PC-9 (cell line): ENCODE measurements around the gene TRAF3IP1. TPM values are rescaled to one million over a fixed set of nuclear protein-coding genes. Genes with fewer than 3 reads are reported as not detected.

ENCODE experiments used
- BruUV-seq: library from RNA; stranded (reverse); fragments of 400-500 nt; replicated peaks from 2 replicates; lab custom pipeline; 2021; lab: Mats Ljungman, UMichigan
- CTCF ChIA-PET: fragments of 300-600 bp; sonication (Branson Sonifier 250); formaldehyde crosslinking; loops from one replicate; lab custom pipeline; 2022; ENCODE audit warnings: antibody characterized with exemption; lab: Charles Lee
- POLR2A ChIA-PET: fragments of 300-600 bp; sonication (Branson Sonifier 250); formaldehyde crosslinking; loops from one replicate; lab custom pipeline; 2022; ENCODE audit warnings: antibody characterized with exemption; ENCODE audit not compliant: unreplicated experiment; lab: Charles Lee
- DNase-seq, 2 experiments: peaks; one replicate each; pipeline versions ENCODE4 v3.0.0 to v3.0.0-alpha.2; 2015 to 2022; ENCODE audit warnings: mixed read lengths in 1 of 2
- H2AFZ ChIP-seq: fragments of 200-600 bp; sonication (generic); 2 replicates; pipeline ENCODE4 v1.8.1; 2017; ENCODE audit warnings: antibody characterized with exemption
- H3F3A ChIP-seq: fragments of 200-600 bp; sonication (generic); 2 replicates; pipeline ENCODE4 v1.8.1; 2017; ENCODE audit warnings: antibody characterized with exemption, mild to moderate bottlenecking, low read depth; ENCODE audit not compliant: insufficient read depth
- H3K27ac ChIP-seq: fragments of 200-600 bp; sonication (generic); 2 replicates; pipeline ENCODE4 v1.6.1; 2016; ENCODE audit warnings: mixed run types
- H3K27me3 ChIP-seq: fragments of 200-600 bp; sonication (generic); 2 replicates; pipeline ENCODE4 v1.6.1; 2016; ENCODE audit warnings: low read depth, mixed run types; ENCODE audit not compliant: insufficient read depth
- H3K36me3 ChIP-seq: fragments of 200-600 bp; sonication (generic); 2 replicates; pipeline ENCODE4 v1.6.1; 2016; ENCODE audit warnings: low read depth, mixed run types
- H3K4me1 ChIP-seq: fragments of 200-600 bp; sonication (generic); replicated peaks from 2 replicates; pipeline ENCODE4 v1.6.1; 2016; ENCODE audit warnings: mixed run types; ENCODE audit not compliant: insufficient read depth
- H3K4me2 ChIP-seq: fragments of 200-600 bp; sonication (generic); 2 replicates; pipeline ENCODE4 v1.6.1; 2017; ENCODE audit warnings: mixed run types
- H3K4me3 ChIP-seq: fragments of 200-600 bp; sonication (generic); 2 replicates; pipeline ENCODE4 v1.6.1; 2016; ENCODE audit warnings: mixed run types
- H3K79me2 ChIP-seq: fragments of 200-600 bp; sonication (generic); 2 replicates; pipeline ENCODE4 v1.6.1; 2017; ENCODE audit warnings: low read depth, mixed run types
- H3K9me2 ChIP-seq: fragments of 200-600 bp; sonication (generic); 2 replicates; pipeline ENCODE4 v1.8.1; 2017; ENCODE audit warnings: mild to moderate bottlenecking; ENCODE audit not compliant: insufficient read depth
- H3K9me3 ChIP-seq: fragments of 200-600 bp; sonication (generic); 2 replicates; pipeline ENCODE4 v1.8.1; 2016; ENCODE audit warnings: low read depth; ENCODE audit not compliant: insufficient read depth
- H4K20me1 ChIP-seq: fragments of 200-600 bp; sonication (generic); 2 replicates; pipeline ENCODE4 v1.8.1; 2017; ENCODE audit not compliant: insufficient read depth
- CTCF ChIP-seq: fragments of 200-600 bp; sonication (generic); conservative IDR thresholded peaks from 2 replicates; pipeline ENCODE4 v1.6.1; 2017; ENCODE audit warnings: mixed run types, antibody characterized with exemption, mild to moderate bottlenecking, moderate library complexity
- EZH2 ChIP-seq: fragments of 200-600 bp; sonication (generic); IDR thresholded peaks from 2 replicates; pipeline ENCODE4 v1.8.0; 2017; ENCODE audit warnings: antibody characterized with exemption, low read depth
- intact Hi-C: fragments of 100-400 bp; cut with micrococcal nuclease; formaldehyde crosslinking; loops from one replicate; pipeline ENCODE4 v1.10.0; 2022; ENCODE audit not compliant: unreplicated experiment
- total RNA-seq: library from RNA; stranded (reverse); gene quantifications from 2 replicates; pipeline ENCODE4 v1.2.3, GENCODE V29; 2021

Gene TRAF3IP1
- total RNA-seq, 1 experiment from 2014 or later: 51.7 TPM

- Histone ChIP-seq H3K36me3 (peaks cover 6% of the 10 kb centered on the region; the same call in 1 of the 2 replicates), H3K79me2 (no peaks in the 10 kb centered on the region), H3K27me3 (no peaks in the 10 kb centered on the region), H3K4me1 (no peaks in the 10 kb centered on the region), H3K27ac (no peak overlapping the region), H3K9me2 (no peaks in the 10 kb centered on the region), H3F3A (no peaks in the 10 kb centered on the region), H2AFZ (no peak overlapping the region), H3K9me3 (no peaks in the 10 kb centered on the region), H3K4me2 (no peak overlapping the region), H4K20me1 (no peaks in the 10 kb centered on the region), H3K4me3 (no peak overlapping the region)
- no TSS peak for BruUV-seq
- intact Hi-C loops: no loop called here
- ChIA-PET CTCF (no interaction called here), POLR2A (interaction anchor here (0.6 kb wide), 3 partner anchors 13 to 479 kb away, joined by 3 to 7 read pairs (median 3); partner anchors contain the start of gene HES6)
- TF ChIP-seq CTCF: no peak
- no peak for TF ChIP-seq EZH2
- DNase-seq: no peak
Measured at GRCh38 chr2:238341536-238341935, 21.2 kb downstream of the TRAF3IP1 start.

GRCh38 chr2:238344035-238344434 lies 23.7 kb downstream of the TRAF3IP1 start:
- H2AFZ ChIP-seq: no peak overlapping the region
- no peaks in the 10 kb centered on the region for H3K9me3 ChIP-seq
- no peak for DNase-seq
- no peaks in the 10 kb centered on the region; the same call in 1 of the 2 replicates for H3F3A ChIP-seq
- H3K4me1 ChIP-seq: no peaks in the 10 kb centered on the region
- no peak overlapping the region for H3K4me3 ChIP-seq
- TF ChIP-seq CTCF: no peak
- no peak for TF ChIP-seq EZH2
- no peaks in the 10 kb centered on the region for H3K79me2 ChIP-seq
- H3K4me2 ChIP-seq: no peak overlapping the region
- BruUV-seq: no TSS peak
- no peak overlapping the region for H3K27ac ChIP-seq
- no peaks in the 10 kb centered on the region for H3K9me2 ChIP-seq
- peaks cover 8% of the 10 kb centered on the region for H3K36me3 ChIP-seq
- POLR2A ChIA-PET: no interaction called here
- intact Hi-C loops: no loop called here
- H4K20me1 ChIP-seq: no peaks in the 10 kb centered on the region
- H3K27me3 ChIP-seq: no peaks in the 10 kb centered on the region
- CTCF ChIA-PET: no interaction called here

GRCh38 chr2:238344517-238344916 lies 24.2 kb downstream of the TRAF3IP1 start:
- no TSS peak for BruUV-seq
- intact Hi-C loops: no loop called here
- Histone ChIP-seq H3K27me3 (no peaks in the 10 kb centered on the region), H4K20me1 (no peaks in the 10 kb centered on the region), H3K4me3 (no peak overlapping the region), H3K79me2 (no peaks in the 10 kb centered on the region), H2AFZ (no peak overlapping the region), H3K27ac (no peak overlapping the region), H3K4me1 (no peaks in the 10 kb centered on the region), H3K9me2 (no peaks in the 10 kb centered on the region), H3F3A (no peaks in the 10 kb centered on the region; the same call in 1 of the 2 replicates), H3K4me2 (no peak overlapping the region), H3K9me3 (no peaks in the 10 kb centered on the region), H3K36me3 (peaks cover 8% of the 10 kb centered on the region)
- ChIA-PET CTCF (no interaction called here), POLR2A (no interaction called here)
- no peak for DNase-seq
- TF ChIP-seq EZH2 (no peak), CTCF (no peak)
